Skeletal muscle satellite cell (primary cell): ENCODE data around the gene YDJC.

Experiments
- H3K27me3 ChIP-seq: 2 replicates; pipeline ENCODE4 v1.7.0; 2013; ENCODE audit warnings: low read length; ENCODE audit not compliant: control insufficient read depth, insufficient read depth
- H3K36me3 ChIP-seq: 2 replicates; pipeline ENCODE4 v1.7.0; 2013; ENCODE audit warnings: mild to moderate bottlenecking, control low read depth, low read length; ENCODE audit not compliant: insufficient read depth
- H3K4me1 ChIP-seq: 2 replicates; pipeline ENCODE4 v1.7.0; 2013; ENCODE audit warnings: low read length; ENCODE audit not compliant: control insufficient read depth, insufficient read depth
- H3K4me2 ChIP-seq: 2 replicates; pipeline ENCODE4 v1.7.0; 2013; ENCODE audit warnings: mild to moderate bottlenecking, low read length
- H3K4me3 ChIP-seq: 2 replicates; pipeline ENCODE4 v1.7.0; 2013; ENCODE audit warnings: low read length
- H3K9ac ChIP-seq: 2 replicates; pipeline ENCODE4 v1.7.0; 2013; ENCODE audit warnings: mild to moderate bottlenecking, low read depth, low read length, moderate library complexity
- H3K9me3 ChIP-seq: replicated peaks from 2 replicates; pipeline ENCODE4 v1.7.0; 2013; ENCODE audit warnings: mild to moderate bottlenecking, control low read depth, low read length
- small RNA-seq: library from RNA; depleted of rRNA; stranded (forward); fragments of <200 nt; gene quantifications from one replicate; pipeline ENCODE3, GENCODE V24; 2012

Gene YDJC

GRCh38 chr22:21579474-21579851 is 50.4 kb downstream of the YDJC start:
- H3K4me3 ChIP-seq = no peak overlapping the region
- H3K4me2 ChIP-seq = no peak overlapping the region
- no peak overlapping the region for H3K9ac ChIP-seq
- H3K9me3 ChIP-seq = no peaks in the 10 kb centered on the region
- H3K27me3 ChIP-seq = no peaks in the 10 kb centered on the region
- H3K36me3 ChIP-seq = peaks cover 2% of the 10 kb centered on the region
- peaks cover 4% of the 10 kb centered on the region for H3K4me1 ChIP-seq

Small RNA genes within 50 kb of the gene (small RNA-seq; reads per million reads assigned to genes)
- gene MIR301B = 1.6 reads per million, percentile 57 among the genes with 10 or more reads in this experiment
